Prostate gland (tissue), 2 donors: Measurements from ENCODE around the gene SLC1A2. TPM values are rescaled to one million over a fixed set of nuclear protein-coding genes. Genes with fewer than 3 reads are reported as not detected.

Experiments
- DNase-seq: peaks from one replicate; pipeline ENCODE4 v3.0.0-alpha.2; 2019; ENCODE audit warnings: low spot score
- H3K27ac ChIP-seq, 2 donors: fragments of 200-600 bp; sonication (generic); 2 replicates each; pipeline ENCODE4 v1.5.1; 2017 to 2019
- H3K27me3 ChIP-seq: fragments of 200-600 bp; sonication (generic); replicated peaks from 2 replicates; pipeline ENCODE4 v1.5.1; 2019; ENCODE audit not compliant: insufficient read depth
- H3K36me3 ChIP-seq, 2 donors: fragments of 200-600 bp; sonication (generic); 1 replicate in 1 of 2; 2 replicates in 1 of 2; pipeline versions ENCODE4 v1.5.1 to v1.8.1; 2017 to 2019
- H3K4me1 ChIP-seq: fragments of 200-600 bp; sonication (generic); replicated peaks from 2 replicates; pipeline ENCODE4 v1.5.1; 2019
- H3K4me3 ChIP-seq, 2 donors: fragments of 200-600 bp; sonication (generic); 2 replicates each; pipeline ENCODE4 v1.5.1; 2017 to 2019
- H3K9me3 ChIP-seq: fragments of 200-600 bp; sonication (generic); 2 replicates; pipeline ENCODE4 v1.5.1; 2017
- POLR2A ChIP-seq: fragments of 450-650 bp; IDR thresholded peaks from one replicate; pipeline ENCODE4 v1.6.1; 2016; ENCODE audit warnings: antibody characterized with exemption, mild to moderate bottlenecking
- POLR2AphosphoS5 ChIP-seq: sonication (generic); formaldehyde crosslinking; IDR thresholded peaks from one replicate; pipeline ENCODE4 v1.6.1; 2017; ENCODE audit warnings: antibody characterized with exemption
- WGBS: methylation state at CpG from one replicate; pipeline ENCODE4 v1.1.5; 2018; 5-methylcytosine and 5-hydroxymethylcytosine counted together
- intact Hi-C: fragments of 100-400 bp; cut with DNase I; formaldehyde crosslinking; loops from one replicate; pipeline ENCODE4 v1.14.2; 2022
- total RNA-seq, 2 donors: library from RNA; depleted of rRNA; stranded (reverse); fragments of >200 nt; gene quantifications; one replicate each; pipeline ENCODE4 v1.1.0, GENCODE V29; 2016
- TF ChIP-seq, protein P1 (sequence below), 4 experiments: fragments of 200-600 bp in 2 of 4; fragments of 450-650 bp in 2 of 4; sonication (generic) in 2 of 4; IDR thresholded peaks; 1 replicate in 3 of 4; 2 replicates in 1 of 4; pipeline ENCODE4 v1.5.1; 2016 to 2019; ENCODE audit warnings: antibody characterized with exemption in 4 of 4, mild to moderate bottlenecking in 2 of 4, moderate library complexity in 2 of 4

The SLC1A2 gene
- total RNA-seq, 2 donors from 2014 or later: 0.82 to 1.5 TPM

GRCh38 chr11:35340071-35340470 is 79.3 kb downstream of the SLC1A2 start:
- Histone ChIP-seq H3K4me1 (no peaks in the 10 kb centered on the region), H3K4me3 (no peak overlapping the region), H3K27me3 (no peaks in the 10 kb centered on the region), H3K9me3 (no peaks in the 10 kb centered on the region), H3K27ac (no peak overlapping the region), H3K36me3 (no peaks in the 10 kb centered on the region)
- TF ChIP-seq, protein P1, sequence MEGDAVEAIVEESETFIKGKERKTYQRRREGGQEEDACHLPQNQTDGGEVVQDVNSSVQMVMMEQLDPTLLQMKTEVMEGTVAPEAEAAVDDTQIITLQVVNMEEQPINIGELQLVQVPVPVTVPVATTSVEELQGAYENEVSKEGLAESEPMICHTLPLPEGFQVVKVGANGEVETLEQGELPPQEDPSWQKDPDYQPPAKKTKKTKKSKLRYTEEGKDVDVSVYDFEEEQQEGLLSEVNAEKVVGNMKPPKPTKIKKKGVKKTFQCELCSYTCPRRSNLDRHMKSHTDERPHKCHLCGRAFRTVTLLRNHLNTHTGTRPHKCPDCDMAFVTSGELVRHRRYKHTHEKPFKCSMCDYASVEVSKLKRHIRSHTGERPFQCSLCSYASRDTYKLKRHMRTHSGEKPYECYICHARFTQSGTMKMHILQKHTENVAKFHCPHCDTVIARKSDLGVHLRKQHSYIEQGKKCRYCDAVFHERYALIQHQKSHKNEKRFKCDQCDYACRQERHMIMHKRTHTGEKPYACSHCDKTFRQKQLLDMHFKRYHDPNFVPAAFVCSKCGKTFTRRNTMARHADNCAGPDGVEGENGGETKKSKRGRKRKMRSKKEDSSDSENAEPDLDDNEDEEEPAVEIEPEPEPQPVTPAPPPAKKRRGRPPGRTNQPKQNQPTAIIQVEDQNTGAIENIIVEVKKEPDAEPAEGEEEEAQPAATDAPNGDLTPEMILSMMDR (IDR thresholded peaks at IDR 0.05): no peak
- no peak for TF ChIP-seq POLR2AphosphoS5
- TF ChIP-seq POLR2A: no peak
- intact Hi-C loops: no loop called here
- DNase-seq: no peak
- 86% methylated on average over 3 of the region's 3 CpGs for WGBS

- TF ChIP-seq, protein P1 (IDR thresholded peaks at IDR 0.05): no peak
- no peak for TF ChIP-seq POLR2AphosphoS5
- no peak for TF ChIP-seq POLR2A
- 89% methylated on average over 2 of the region's 2 CpGs for WGBS
- H3K27ac ChIP-seq: peak overlapping the region; percentile 21 to 80
- no peak for DNase-seq
- H3K4me1 ChIP-seq: no peaks in the 10 kb centered on the region
- no peaks in the 10 kb centered on the region for H3K9me3 ChIP-seq
- intact Hi-C loops: no loop called here
- H3K27me3 ChIP-seq: no peaks in the 10 kb centered on the region
- no peaks in the 10 kb centered on the region for H3K36me3 ChIP-seq
- H3K4me3 ChIP-seq: no peak overlapping the region
Measured at GRCh38 chr11:35338921-35339320, 80.4 kb downstream of the SLC1A2 start.

DNA sequence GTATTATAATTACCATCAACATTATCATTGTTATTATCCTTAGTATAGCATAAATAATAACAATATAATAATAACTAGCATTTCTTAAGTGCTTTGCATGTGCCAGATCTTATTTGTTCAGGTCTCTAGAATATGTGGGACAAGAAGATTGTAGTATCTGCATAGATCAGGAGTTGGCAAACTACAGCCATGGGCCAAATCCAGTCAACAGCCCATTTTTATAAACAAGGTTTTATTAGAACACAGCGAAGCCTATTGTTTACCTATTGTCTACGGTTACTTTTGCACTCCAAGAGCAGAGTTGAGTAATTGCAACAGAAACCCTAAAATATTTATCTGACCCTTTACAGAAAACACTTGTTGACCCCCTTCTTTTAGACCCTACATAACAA is 81.4 kb downstream of the SLC1A2 start:
- Histone ChIP-seq H3K4me3 (no peak overlapping the region), H3K27me3 (no peaks in the 10 kb centered on the region), H3K36me3 (no peaks in the 10 kb centered on the region), H3K27ac (peak overlapping the region; percentile 76 to 80), H3K9me3 (no peaks in the 10 kb centered on the region), H3K4me1 (no peaks in the 10 kb centered on the region)
- intact Hi-C loops: no loop called here
- DNase-seq: peak; percentile 48
- TF ChIP-seq POLR2AphosphoS5: peak; percentile 66
- TF ChIP-seq, protein P1 (IDR thresholded peaks at IDR 0.05): no peak
- 19% methylated on average over 2 of the region's 2 CpGs for WGBS

DNA sequence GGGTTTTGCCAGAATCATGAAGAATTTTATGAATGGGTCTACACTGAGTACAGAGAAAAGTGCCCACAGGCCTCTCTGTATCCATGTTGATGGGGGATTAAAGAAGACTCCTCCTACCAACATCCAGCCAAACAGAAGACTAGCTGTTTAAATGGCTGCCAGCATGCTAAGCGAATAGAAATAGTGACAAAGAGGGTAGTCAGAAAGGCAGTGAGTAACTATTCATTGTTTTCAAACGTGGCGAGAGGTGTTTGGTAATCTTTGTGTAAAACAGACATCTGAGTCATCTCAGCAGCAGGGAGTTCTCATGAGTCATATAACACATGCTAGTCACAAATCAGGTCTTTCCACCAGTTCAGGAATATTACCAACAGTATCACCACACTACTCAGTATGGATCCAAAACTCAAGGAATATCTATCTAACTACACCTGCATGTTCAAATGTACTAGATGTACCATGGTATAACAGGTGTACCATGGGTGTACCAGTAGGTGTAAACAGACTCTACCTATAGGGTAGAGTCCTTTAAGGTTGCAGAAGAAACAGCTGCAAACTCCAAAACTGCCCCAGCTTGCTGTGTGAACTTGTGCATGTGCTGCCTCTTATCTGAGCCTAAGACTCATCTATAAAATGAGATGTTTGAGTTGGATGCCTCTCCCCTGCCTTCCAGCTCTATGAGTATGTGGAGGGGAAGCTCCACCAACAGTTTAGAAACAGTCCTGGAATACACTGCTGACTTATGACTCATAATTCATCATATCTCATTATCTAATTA is 82.0 kb downstream of the SLC1A2 start:
- WGBS: 18% methylated on average over 3 of the region's 3 CpGs
- H3K9me3 ChIP-seq: no peaks in the 10 kb centered on the region
- peak; percentile 62 for DNase-seq
- no peak for TF ChIP-seq POLR2A
- TF ChIP-seq, protein P1 (IDR thresholded peaks at IDR 0.05): no peak
- TF ChIP-seq POLR2AphosphoS5: peak; percentile 75
- H3K36me3 ChIP-seq: no peaks in the 10 kb centered on the region
- H3K27me3 ChIP-seq: no peaks in the 10 kb centered on the region
- intact Hi-C loops: no loop called here
- peak overlapping the region; percentile 76 to 80 for H3K27ac ChIP-seq
- no peak overlapping the region for H3K4me3 ChIP-seq
- no peaks in the 10 kb centered on the region for H3K4me1 ChIP-seq

- DNase-seq: no peak
Measured at GRCh38 chr11:35336726-35337125, 82.6 kb downstream of the SLC1A2 start.

More at GRCh38 chr11:35336726-35337125, 82.6 kb downstream of the SLC1A2 start:
- Histone ChIP-seq H3K27me3 (no peaks in the 10 kb centered on the region), H3K4me1 (no peaks in the 10 kb centered on the region), H3K27ac (peak overlapping the region; percentile 76 to 80), H3K9me3 (no peaks in the 10 kb centered on the region), H3K4me3 (no peak overlapping the region), H3K36me3 (no peaks in the 10 kb centered on the region)
- TF ChIP-seq, protein P1 (IDR thresholded peaks at IDR 0.05): no peak
- TF ChIP-seq POLR2AphosphoS5: no peak
- no peak for TF ChIP-seq POLR2A
- 70% methylated on average over 1 of the region's 1 CpG for WGBS
- intact Hi-C loops: no loop called here
